Spleen (tissue), 7 donors: ENCODE measurements around the gene OTOR.

Source experiments
- CTCF ChIP-seq, 11 experiments: fragments of 200-600 bp in 7 of 11; fragments of 450-650 bp in 4 of 11; sonication (generic) in 4 of 11; IDR thresholded peaks in 8 of 11; conservative IDR thresholded peaks in 3 of 11; 1 replicate in 7 of 11; 2 replicates in 4 of 11; pipeline versions ENCODE4 v1.4.0 to v1.8.0; 2016 to 2021; ENCODE audit warnings: antibody characterized with exemption in 11 of 11, inconsistent platforms in 4 of 11, mild to moderate bottlenecking in 1 of 11
- POLR2A ChIP-seq, 3 donors: fragments of 450-650 bp; IDR thresholded peaks; one replicate each; pipeline ENCODE4 v1.5.1; 2017; ENCODE audit warnings: antibody characterized with exemption in 3 of 3, mild to moderate bottlenecking in 1 of 3
- POLR2AphosphoS5 ChIP-seq, 3 donors: sonication (generic); formaldehyde crosslinking; IDR thresholded peaks; one replicate each; pipeline ENCODE4 v1.5.1; 2017; ENCODE audit warnings: antibody characterized with exemption in 3 of 3
- donor health status: DM: no; HTN: no; CAD: no; lungs with moderate emphysema.
- donor health status: DM: no; HTN: no; CAD: no.
- donor health status: DM: no; HTN: no; CAD: no.

- TF ChIP-seq CTCF (IDR thresholded peaks at IDR 0.05 in 8 of 11, conservative IDR thresholded peaks at IDR 0.05 in 3 of 11) (no peak), POLR2A (IDR thresholded peaks at IDR 0.05) (no peak), POLR2AphosphoS5 (IDR thresholded peaks at IDR 0.05) (no peak)
Measured at GRCh38 chr20:16714751-16715150, 33.4 kb upstream of the OTOR start.
